Testis (tissue), 2 donors: ENCODE results near the gene TRIM61.
"Not testable (repeated sequence)": the region's sequence is repeated elsewhere in the genome, so short reads cannot be mapped to it uniquely, and the experiment has no call there.

Experiments
- CTCF ChIP-seq, 3 experiments: fragments of 450-650 bp in 2 of 3; fragments of 200-600 bp in 1 of 3; sonication (generic) in 1 of 3; IDR thresholded peaks; one replicate each; pipeline ENCODE4 v1.5.1; 2016 to 2019; ENCODE audit warnings: antibody characterized with exemption in 3 of 3, mild to moderate bottlenecking in 2 of 3, moderate library complexity in 1 of 3
- POLR2A ChIP-seq: fragments of 450-650 bp; IDR thresholded peaks from one replicate; pipeline ENCODE4 v1.6.1; 2017; ENCODE audit warnings: antibody characterized with exemption, mild to moderate bottlenecking, moderate library complexity

GRCh38 chr4:164927101-164927500 lies 50.4 kb downstream of the TRIM61 start:
- TF ChIP-seq POLR2A; CTCF (IDR thresholded peaks at IDR 0.05): not testable (repeated sequence)
